Panc1 (cell line): ENCODE data around the gene KLK8. TPM values are rescaled to one million over a fixed set of nuclear protein-coding genes. Genes with fewer than 3 reads are reported as not detected.

ENCODE experiments used
- ATAC-seq: fragments of 200-7000 bp; cut with Tn5 transposase; 2 replicates; pipeline ENCODE4 v1.9.1; 2020; ENCODE audit warnings: mild to moderate bottlenecking, moderate library complexity
- BruUV-seq: library from RNA; stranded (reverse); fragments of 400-500 nt; replicated peaks from 2 replicates; lab custom pipeline; 2021; lab: Mats Ljungman, UMichigan
- CTCF ChIA-PET: fragments of 300-600 bp; sonication (Branson Sonifier 250); formaldehyde crosslinking; loops from one replicate; lab custom pipeline; 2022; ENCODE audit warnings: antibody characterized with exemption; lab: Charles Lee
- POLR2A ChIA-PET: fragments of 300-600 bp; sonication (Branson Sonifier 250); formaldehyde crosslinking; loops from one replicate; lab custom pipeline; 2022; ENCODE audit warnings: antibody characterized with exemption; lab: Charles Lee
- DNase-seq: peaks from one replicate; pipeline ENCODE4 v3.0.0-alpha.2; 2010; ENCODE audit warnings: low read depth, low spot score
- H3K27ac ChIP-seq: 2 replicates; pipeline ENCODE4 v1.5.1; 2011; ENCODE audit warnings: mild to moderate bottlenecking, low read length, inconsistent platforms
- H3K27me3 ChIP-seq: fragments of 200-500 bp; sonication (Bioruptor generic); 2 replicates; pipeline ENCODE4 v1.6.0; 2014; ENCODE audit warnings: low read length, inconsistent platforms; ENCODE audit not compliant: control insufficient read depth, insufficient read depth
- H3K36me3 ChIP-seq: fragments of 200-500 bp; sonication (Bioruptor generic); 2 replicates; pipeline ENCODE4 v1.5.1; 2014; ENCODE audit warnings: inconsistent platforms, mild to moderate bottlenecking, low read length, moderate library complexity; ENCODE audit not compliant: control insufficient read depth, insufficient read depth
- H3K4me1 ChIP-seq: 2 replicates; pipeline ENCODE4 v1.5.1; 2011; ENCODE audit warnings: inconsistent platforms, mild to moderate bottlenecking, low read length, moderate library complexity; ENCODE audit not compliant: control insufficient read depth, insufficient read depth
- H3K4me3 ChIP-seq, 2 experiments: 2 replicates each; pipeline ENCODE4 v1.5.1; 2011 to 2012; ENCODE audit warnings: low read depth in 2 of 2, low read length in 2 of 2, mild to moderate bottlenecking in 2 of 2, inconsistent platforms in 1 of 2, moderate library complexity in 1 of 2
- H3K9me3 ChIP-seq: fragments of 200-500 bp; sonication (Bioruptor generic); 2 replicates; pipeline ENCODE4 v1.5.1; 2014; ENCODE audit warnings: low read depth, mild to moderate bottlenecking, inconsistent platforms, low read length, moderate library complexity; ENCODE audit not compliant: control insufficient read depth, insufficient read depth
- POLR2AphosphoS5 ChIP-seq: IDR thresholded peaks from 2 replicates; pipeline ENCODE4 v1.6.1; 2012; ENCODE audit warnings: mild to moderate bottlenecking, low read depth, low read length, moderate library complexity
- SIN3A ChIP-seq: IDR thresholded peaks from 2 replicates; pipeline ENCODE4 v1.6.1; 2012; ENCODE audit warnings: low read depth, mild to moderate bottlenecking, low read length, moderate library complexity, borderline replicate concordance; ENCODE audit not compliant: insufficient read depth
- TCF7L2 ChIP-seq: IDR thresholded peaks from 2 replicates; pipeline ENCODE4 v1.6.1; 2011; ENCODE audit warnings: mild to moderate bottlenecking, low read depth, low read length, inconsistent platforms
- in situ Hi-C: cut with HindIII; loops from 2 replicates; pipeline ENCODE4 v1.10.0; 2016; ENCODE audit warnings: low sequenced_read_pairs, low pct_unique_long_range_greater_than_20kb
- intact Hi-C: fragments of 100-400 bp; cut with micrococcal nuclease; formaldehyde crosslinking; loops from one replicate; pipeline ENCODE4 v1.10.0; 2022; ENCODE audit not compliant: unreplicated experiment
- total RNA-seq: library from RNA; stranded (reverse); gene quantifications from one replicate; pipeline ENCODE4 v1.2.1, GENCODE V29; 2021; ENCODE audit not compliant: unreplicated experiment
- TF ChIP-seq, protein P1 (sequence below), 2 experiments: IDR thresholded peaks; 2 replicates each; pipeline ENCODE4 v1.6.1; 2011 to 2012; ENCODE audit warnings: low read depth in 2 of 2, control low read depth in 1 of 2, low read length in 1 of 2, mild to moderate bottlenecking in 1 of 2, moderate library complexity in 1 of 2; ENCODE audit not compliant: insufficient read depth in 1 of 2
- TF ChIP-seq, protein P2 (sequence below): fragments of 450-650 bp; IDR thresholded peaks from 2 replicates; pipeline ENCODE4 v1.5.1; 2017; ENCODE audit warnings: mild to moderate bottlenecking

The KLK8 gene
- total RNA-seq, 1 experiment from 2014 or later = not detected

DNA sequence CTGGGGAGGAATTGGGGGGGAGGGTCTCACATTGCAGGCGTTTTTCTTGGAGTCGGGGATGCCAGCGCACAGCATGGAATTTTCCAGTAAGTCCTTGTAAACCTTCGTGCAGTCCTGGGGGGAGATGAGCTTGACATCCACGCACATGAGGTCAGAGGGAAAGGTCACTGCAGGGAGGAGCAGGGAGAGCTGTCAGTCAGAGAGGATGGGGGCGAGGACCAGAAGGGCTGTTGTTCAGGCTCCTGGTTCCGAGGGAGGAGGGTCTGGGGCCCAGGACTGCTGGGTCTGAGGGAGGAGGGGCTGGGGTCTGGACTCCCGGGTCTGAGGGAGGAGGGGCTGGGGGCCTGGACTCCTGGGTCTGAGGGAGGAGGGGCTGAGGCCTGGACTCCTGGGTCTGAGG, 21.6 kb downstream of the KLK8 start:
- ATAC-seq (no peak), DNase-seq (no peak)
- H3K27me3 ChIP-seq = no peaks in the 10 kb centered on the region; the same call in 1 of the 2 replicates
- H3K4me1 ChIP-seq = no peaks in the 10 kb centered on the region
- ChIA-PET CTCF (interaction anchor here (0.6 kb wide), 1 partner anchor 59 kb away, joined by 3 read pairs; no protein-coding TSS in a partner anchor), POLR2A (no interaction called here)
- no TSS peak for BruUV-seq
- no peak overlapping the region for H3K4me3 ChIP-seq
- TF ChIP-seq POLR2AphosphoS5 = no peak
- TF ChIP-seq SIN3A = no peak
- no peak for TF ChIP-seq TCF7L2
- TF ChIP-seq, protein P1, sequence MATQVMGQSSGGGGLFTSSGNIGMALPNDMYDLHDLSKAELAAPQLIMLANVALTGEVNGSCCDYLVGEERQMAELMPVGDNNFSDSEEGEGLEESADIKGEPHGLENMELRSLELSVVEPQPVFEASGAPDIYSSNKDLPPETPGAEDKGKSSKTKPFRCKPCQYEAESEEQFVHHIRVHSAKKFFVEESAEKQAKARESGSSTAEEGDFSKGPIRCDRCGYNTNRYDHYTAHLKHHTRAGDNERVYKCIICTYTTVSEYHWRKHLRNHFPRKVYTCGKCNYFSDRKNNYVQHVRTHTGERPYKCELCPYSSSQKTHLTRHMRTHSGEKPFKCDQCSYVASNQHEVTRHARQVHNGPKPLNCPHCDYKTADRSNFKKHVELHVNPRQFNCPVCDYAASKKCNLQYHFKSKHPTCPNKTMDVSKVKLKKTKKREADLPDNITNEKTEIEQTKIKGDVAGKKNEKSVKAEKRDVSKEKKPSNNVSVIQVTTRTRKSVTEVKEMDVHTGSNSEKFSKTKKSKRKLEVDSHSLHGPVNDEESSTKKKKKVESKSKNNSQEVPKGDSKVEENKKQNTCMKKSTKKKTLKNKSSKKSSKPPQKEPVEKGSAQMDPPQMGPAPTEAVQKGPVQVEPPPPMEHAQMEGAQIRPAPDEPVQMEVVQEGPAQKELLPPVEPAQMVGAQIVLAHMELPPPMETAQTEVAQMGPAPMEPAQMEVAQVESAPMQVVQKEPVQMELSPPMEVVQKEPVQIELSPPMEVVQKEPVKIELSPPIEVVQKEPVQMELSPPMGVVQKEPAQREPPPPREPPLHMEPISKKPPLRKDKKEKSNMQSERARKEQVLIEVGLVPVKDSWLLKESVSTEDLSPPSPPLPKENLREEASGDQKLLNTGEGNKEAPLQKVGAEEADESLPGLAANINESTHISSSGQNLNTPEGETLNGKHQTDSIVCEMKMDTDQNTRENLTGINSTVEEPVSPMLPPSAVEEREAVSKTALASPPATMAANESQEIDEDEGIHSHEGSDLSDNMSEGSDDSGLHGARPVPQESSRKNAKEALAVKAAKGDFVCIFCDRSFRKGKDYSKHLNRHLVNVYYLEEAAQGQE (IDR thresholded peaks at IDR 0.05; ENCODE audit: insufficient read depth in 1 of 2, low read depth in 2 of 2, low read length in 1 of 2) = no peak
- TF ChIP-seq, protein P2, sequence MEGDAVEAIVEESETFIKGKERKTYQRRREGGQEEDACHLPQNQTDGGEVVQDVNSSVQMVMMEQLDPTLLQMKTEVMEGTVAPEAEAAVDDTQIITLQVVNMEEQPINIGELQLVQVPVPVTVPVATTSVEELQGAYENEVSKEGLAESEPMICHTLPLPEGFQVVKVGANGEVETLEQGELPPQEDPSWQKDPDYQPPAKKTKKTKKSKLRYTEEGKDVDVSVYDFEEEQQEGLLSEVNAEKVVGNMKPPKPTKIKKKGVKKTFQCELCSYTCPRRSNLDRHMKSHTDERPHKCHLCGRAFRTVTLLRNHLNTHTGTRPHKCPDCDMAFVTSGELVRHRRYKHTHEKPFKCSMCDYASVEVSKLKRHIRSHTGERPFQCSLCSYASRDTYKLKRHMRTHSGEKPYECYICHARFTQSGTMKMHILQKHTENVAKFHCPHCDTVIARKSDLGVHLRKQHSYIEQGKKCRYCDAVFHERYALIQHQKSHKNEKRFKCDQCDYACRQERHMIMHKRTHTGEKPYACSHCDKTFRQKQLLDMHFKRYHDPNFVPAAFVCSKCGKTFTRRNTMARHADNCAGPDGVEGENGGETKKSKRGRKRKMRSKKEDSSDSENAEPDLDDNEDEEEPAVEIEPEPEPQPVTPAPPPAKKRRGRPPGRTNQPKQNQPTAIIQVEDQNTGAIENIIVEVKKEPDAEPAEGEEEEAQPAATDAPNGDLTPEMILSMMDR = no peak
- in situ Hi-C loops = no loop called here
- intact Hi-C loops = no loop called here
- H3K27ac ChIP-seq = no peak overlapping the region
- no peaks in the 10 kb centered on the region for H3K9me3 ChIP-seq
- no peaks in the 10 kb centered on the region for H3K36me3 ChIP-seq

DNA sequence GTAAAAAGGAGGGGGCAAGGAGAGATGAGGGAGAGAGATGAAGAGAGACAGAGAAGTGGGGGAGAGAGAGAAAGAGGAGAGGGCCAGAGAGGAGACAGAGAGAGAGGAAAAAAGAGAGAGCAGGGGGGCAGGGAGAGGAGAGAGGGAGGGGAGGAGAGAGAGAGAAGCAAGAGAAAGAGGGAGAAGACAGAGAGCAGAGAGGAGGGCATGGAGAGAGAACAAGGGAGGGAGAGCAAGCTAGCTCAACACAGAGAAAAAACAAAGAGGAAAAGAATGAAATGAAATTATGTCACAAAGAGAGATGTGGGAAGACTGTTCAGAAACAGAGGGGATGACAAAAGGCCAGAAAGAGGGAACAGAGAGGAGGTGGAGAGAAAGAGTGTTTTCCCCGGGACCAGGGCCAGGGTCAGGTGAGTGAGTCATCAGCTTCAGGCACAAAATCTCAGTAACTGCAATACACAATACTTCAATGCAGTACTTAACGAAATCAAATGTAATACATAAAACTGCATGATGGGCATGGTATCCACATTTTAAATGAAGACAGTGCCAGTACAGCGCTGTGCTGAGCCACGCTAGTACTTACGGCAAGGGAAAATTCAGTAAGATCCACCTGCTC, 22.5 kb downstream of the KLK8 start:
- CTCF ChIA-PET = interaction anchor here (0.6 kb wide), 1 partner anchor 58 kb away, joined by 3 read pairs; no protein-coding TSS in a partner anchor
- intact Hi-C loops = no loop called here
- Histone ChIP-seq H3K27ac (no peak overlapping the region), H3K36me3 (no peaks in the 10 kb centered on the region), H3K9me3 (no peaks in the 10 kb centered on the region), H3K4me3 (no peak overlapping the region), H3K4me1 (no peaks in the 10 kb centered on the region), H3K27me3 (no peaks in the 10 kb centered on the region; the same call in 1 of the 2 replicates)
- no peak for TF ChIP-seq TCF7L2
- TF ChIP-seq, protein P2 = no peak
- TF ChIP-seq, protein P1 (IDR thresholded peaks at IDR 0.05; ENCODE audit: insufficient read depth in 1 of 2, low read depth in 2 of 2, low read length in 1 of 2) = no peak
- no peak for TF ChIP-seq POLR2AphosphoS5
- TF ChIP-seq SIN3A = no peak
- no TSS peak for BruUV-seq
- POLR2A ChIA-PET = no interaction called here
- ATAC-seq (no peak), DNase-seq (no peak)
- in situ Hi-C loops = no loop called here
